PC-3 (cell line): Measurements from ENCODE around the gene KRTAP12-1. TPM values are rescaled to one million over a fixed set of nuclear protein-coding genes. Genes with fewer than 3 reads are reported as not detected.

ENCODE experiments used
- ATAC-seq: fragments of 200-7000 bp; cut with Tn5 transposase; 2 replicates; pipeline ENCODE4 v1.9.1; 2020; ENCODE audit warnings: mild to moderate bottlenecking, moderate library complexity
- BruUV-seq: library from RNA; stranded (reverse); fragments of 400-500 nt; replicated peaks from 2 replicates; lab custom pipeline; 2021; lab: Mats Ljungman, UMichigan
- CTCF ChIA-PET: fragments of 300-600 bp; sonication (Branson Sonifier 250); formaldehyde crosslinking; loops from one replicate; lab custom pipeline; 2022; ENCODE audit warnings: antibody characterized with exemption; lab: Charles Lee
- POLR2A ChIA-PET: fragments of 300-600 bp; sonication (Branson Sonifier 250); formaldehyde crosslinking; loops from one replicate; lab custom pipeline; 2022; ENCODE audit warnings: antibody characterized with exemption; ENCODE audit not compliant: unreplicated experiment; lab: Charles Lee
- DNase-seq: peaks from one replicate; pipeline ENCODE4 v3.0.0-alpha.2; 2015
- H2AFZ ChIP-seq: fragments of 300-600 bp; sonication (generic); 2 replicates; pipeline ENCODE4 v1.6.0; 2016; ENCODE audit warnings: antibody characterized with exemption, low read length
- H3F3A ChIP-seq: fragments of 300-600 bp; sonication (generic); one replicate; pipeline ENCODE4 v1.6.0; 2017; ENCODE audit warnings: antibody characterized with exemption, low read length, control low read depth, mild to moderate bottlenecking; ENCODE audit not compliant: unreplicated experiment
- H3K27ac ChIP-seq: fragments of 300-600 bp; sonication (generic); 2 replicates; pipeline ENCODE4 v1.5.1; 2016; ENCODE audit warnings: mild to moderate bottlenecking, low read length
- H3K27me3 ChIP-seq: fragments of 300-600 bp; sonication (generic); 2 replicates; pipeline ENCODE4 v1.6.1; 2016; ENCODE audit warnings: low read length, mixed read lengths
- H3K36me3 ChIP-seq: fragments of 300-600 bp; sonication (generic); 2 replicates; pipeline ENCODE4 v1.6.1; 2016; ENCODE audit warnings: low read depth, mixed run types, low read length, mixed read lengths
- H3K4me1 ChIP-seq: fragments of 300-600 bp; sonication (generic); 2 replicates; pipeline ENCODE4 v1.5.1; 2016; ENCODE audit warnings: low read length; ENCODE audit not compliant: insufficient read depth
- H3K4me2 ChIP-seq: fragments of 300-600 bp; sonication (generic); 2 replicates; pipeline ENCODE4 v1.6.0; 2016; ENCODE audit warnings: low read length
- H3K4me3 ChIP-seq: fragments of 300-600 bp; sonication (generic); 2 replicates; pipeline ENCODE4 v1.5.1; 2016; ENCODE audit warnings: mild to moderate bottlenecking, low read length, mixed read lengths
- H3K79me2 ChIP-seq: fragments of 300-600 bp; sonication (generic); 2 replicates; pipeline ENCODE4 v1.6.1; 2017; ENCODE audit warnings: low read length, mixed read lengths
- H3K9ac ChIP-seq: fragments of 300-600 bp; sonication (generic); 2 replicates; pipeline ENCODE4 v1.6.0; 2016; ENCODE audit warnings: mild to moderate bottlenecking, low read length
- H3K9me2 ChIP-seq: fragments of 300-600 bp; sonication (generic); replicated peaks from 2 replicates; pipeline ENCODE4 v1.6.1; 2016; ENCODE audit warnings: mixed run types, low read length, mixed read lengths
- H3K9me3 ChIP-seq: fragments of 300-600 bp; sonication (generic); 2 replicates; pipeline ENCODE4 v1.6.1; 2016; ENCODE audit warnings: low read length, mixed read lengths
- H4K20me1 ChIP-seq: fragments of 300-600 bp; sonication (generic); 2 replicates; pipeline ENCODE4 v1.6.1; 2016; ENCODE audit warnings: low read length, mixed read lengths
- EZH2 ChIP-seq: fragments of 300-600 bp; sonication (generic); IDR thresholded peaks from one replicate; pipeline ENCODE4 v1.6.1; 2017; ENCODE audit warnings: antibody characterized with exemption, mild to moderate bottlenecking, low read length; ENCODE audit not compliant: unreplicated experiment
- EZH2phosphoT487 ChIP-seq: fragments of 300-600 bp; sonication (generic); IDR thresholded peaks from 2 replicates; pipeline ENCODE4 v1.6.1; 2018; ENCODE audit warnings: mild to moderate bottlenecking, antibody characterized with exemption, low read length, borderline replicate concordance
- intact Hi-C: fragments of 100-400 bp; cut with micrococcal nuclease; formaldehyde crosslinking; loops from 2 replicates; pipeline ENCODE4 v1.9.0; 2023
- total RNA-seq: library from RNA; depleted of rRNA; stranded (reverse); fragments of >200 nt; gene quantifications from 2 replicates; pipeline ENCODE4 v1.2.3, GENCODE V29; 2014
- TF ChIP-seq, protein P1 (sequence below): fragments of 300-600 bp; sonication (generic); conservative IDR thresholded peaks from 2 replicates; pipeline ENCODE4 v1.5.1; 2017; ENCODE audit warnings: antibody characterized with exemption, low read depth, mild to moderate bottlenecking, low read length

The KRTAP12-1 gene
- total RNA-seq, 1 experiment from 2014 or later, result 0.62 TPM

GRCh38 chr21:44713130-44713529 is 31.2 kb upstream of the KRTAP12-1 start:
- no peaks in the 10 kb centered on the region for H4K20me1 ChIP-seq
- peaks cover 12% of the 10 kb centered on the region; the same call in 1 of the 2 replicates for H3K4me1 ChIP-seq
- H3K9me2 ChIP-seq, result no peaks in the 10 kb centered on the region
- no peak overlapping the region for H3K27ac ChIP-seq
- TF ChIP-seq, protein P1, sequence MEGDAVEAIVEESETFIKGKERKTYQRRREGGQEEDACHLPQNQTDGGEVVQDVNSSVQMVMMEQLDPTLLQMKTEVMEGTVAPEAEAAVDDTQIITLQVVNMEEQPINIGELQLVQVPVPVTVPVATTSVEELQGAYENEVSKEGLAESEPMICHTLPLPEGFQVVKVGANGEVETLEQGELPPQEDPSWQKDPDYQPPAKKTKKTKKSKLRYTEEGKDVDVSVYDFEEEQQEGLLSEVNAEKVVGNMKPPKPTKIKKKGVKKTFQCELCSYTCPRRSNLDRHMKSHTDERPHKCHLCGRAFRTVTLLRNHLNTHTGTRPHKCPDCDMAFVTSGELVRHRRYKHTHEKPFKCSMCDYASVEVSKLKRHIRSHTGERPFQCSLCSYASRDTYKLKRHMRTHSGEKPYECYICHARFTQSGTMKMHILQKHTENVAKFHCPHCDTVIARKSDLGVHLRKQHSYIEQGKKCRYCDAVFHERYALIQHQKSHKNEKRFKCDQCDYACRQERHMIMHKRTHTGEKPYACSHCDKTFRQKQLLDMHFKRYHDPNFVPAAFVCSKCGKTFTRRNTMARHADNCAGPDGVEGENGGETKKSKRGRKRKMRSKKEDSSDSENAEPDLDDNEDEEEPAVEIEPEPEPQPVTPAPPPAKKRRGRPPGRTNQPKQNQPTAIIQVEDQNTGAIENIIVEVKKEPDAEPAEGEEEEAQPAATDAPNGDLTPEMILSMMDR, result no peak
- no peak for TF ChIP-seq EZH2phosphoT487
- no peak for TF ChIP-seq EZH2
- ATAC-seq (no peak), DNase-seq (no peak)
- H3K79me2 ChIP-seq, result no peaks in the 10 kb centered on the region
- intact Hi-C loops, result loop anchor here (5.0 kb wide), 1 partner anchor 74 kb away; no protein-coding TSS in a partner anchor
- H2AFZ ChIP-seq, result no peak overlapping the region
- no peak overlapping the region for H3K9ac ChIP-seq
- H3F3A ChIP-seq, result no peaks in the 10 kb centered on the region
- no peak overlapping the region for H3K4me2 ChIP-seq
- H3K4me3 ChIP-seq, result no peak overlapping the region
- H3K36me3 ChIP-seq, result no peaks in the 10 kb centered on the region
- ChIA-PET POLR2A (interaction anchor here (0.7 kb wide), 1 partner anchor 11 kb away, joined by 4 read pairs; no protein-coding TSS in a partner anchor), CTCF (no interaction called here)
- no TSS peak for BruUV-seq
- H3K27me3 ChIP-seq, result peaks cover 11% of the 10 kb centered on the region; the same call in 1 of the 2 replicates
- no peaks in the 10 kb centered on the region for H3K9me3 ChIP-seq

DNA sequence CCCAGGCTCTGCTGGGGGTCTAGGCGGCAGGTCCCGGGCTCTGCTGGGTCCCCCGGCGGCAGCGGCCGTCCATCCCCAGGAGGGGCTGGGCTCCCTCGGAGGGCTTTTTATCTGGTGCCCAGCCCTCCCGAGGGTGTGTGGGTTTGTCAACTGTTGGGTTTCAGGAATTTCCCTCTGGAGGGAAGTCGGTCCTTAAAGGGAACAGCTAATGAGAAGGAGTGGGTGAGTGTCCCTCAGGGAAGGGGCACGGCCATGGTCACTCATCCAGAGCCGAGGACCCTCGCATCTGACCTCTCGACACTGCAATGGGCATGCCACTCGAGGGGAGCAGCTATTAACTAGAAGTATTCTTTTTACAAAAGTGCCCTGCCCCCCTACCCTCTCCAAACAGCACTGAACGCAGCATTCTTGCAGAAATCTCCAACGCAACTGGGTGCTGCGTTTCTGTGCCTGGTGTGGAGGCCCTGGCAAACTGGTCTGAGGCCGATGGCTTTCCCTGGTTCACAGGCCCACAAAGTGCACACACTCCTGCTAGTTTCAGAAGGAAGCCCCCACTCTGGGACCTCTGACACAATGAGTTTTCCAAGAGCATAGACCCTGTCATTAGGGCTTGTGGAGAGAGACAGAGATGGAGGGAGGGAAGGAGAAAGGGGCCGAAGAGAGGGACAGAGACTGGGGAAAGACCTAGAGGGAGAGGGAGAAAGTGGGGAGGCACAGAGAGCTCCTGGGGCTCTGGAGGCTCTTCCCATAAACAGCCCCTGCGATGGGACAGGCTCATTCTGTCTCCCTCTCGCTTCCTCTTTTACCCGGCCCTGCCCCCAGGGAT is 30.5 kb upstream of the KRTAP12-1 start:
- Histone ChIP-seq H3K27ac (no peak overlapping the region), H3K4me1 (peaks cover 12% of the 10 kb centered on the region; the same call in 1 of the 2 replicates), H3K36me3 (no peaks in the 10 kb centered on the region), H4K20me1 (no peaks in the 10 kb centered on the region), H2AFZ (no peak overlapping the region), H3K79me2 (no peaks in the 10 kb centered on the region), H3F3A (no peaks in the 10 kb centered on the region), H3K27me3 (peaks cover 11% of the 10 kb centered on the region; the same call in 1 of the 2 replicates), H3K4me3 (no peak overlapping the region), H3K9me2 (no peaks in the 10 kb centered on the region), H3K9me3 (no peaks in the 10 kb centered on the region), H3K9ac (no peak overlapping the region), H3K4me2 (no peak overlapping the region)
- CTCF ChIA-PET, result no interaction called here
- TF ChIP-seq EZH2phosphoT487 (no peak), EZH2 (no peak)
- TF ChIP-seq, protein P1, result no peak
- intact Hi-C loops, result loop anchor here (5.0 kb wide), 1 partner anchor 75 kb away; no protein-coding TSS in a partner anchor
- ATAC-seq (no peak), DNase-seq (no peak)
- POLR2A ChIA-PET, result no interaction called here
- BruUV-seq, result no TSS peak
